GM23248 (cell line): ENCODE measurements around the gene LCP2.

Experiments
- EZH2 ChIP-seq: fragments of 200-600 bp; sonication (generic); IDR thresholded peaks from 2 replicates; pipeline ENCODE4 v1.6.1; 2018; ENCODE audit warnings: antibody characterized with exemption, mild to moderate bottlenecking; ENCODE audit not compliant: insufficient read depth, poor library complexity, severe bottlenecking
- EZH2phosphoT487 ChIP-seq: fragments of 200-600 bp; sonication (generic); IDR thresholded peaks from 2 replicates; pipeline ENCODE4 v1.6.1; 2018; ENCODE audit warnings: antibody characterized with exemption, moderate library complexity, mild to moderate bottlenecking, low read depth; ENCODE audit not compliant: insufficient read depth

DNA sequence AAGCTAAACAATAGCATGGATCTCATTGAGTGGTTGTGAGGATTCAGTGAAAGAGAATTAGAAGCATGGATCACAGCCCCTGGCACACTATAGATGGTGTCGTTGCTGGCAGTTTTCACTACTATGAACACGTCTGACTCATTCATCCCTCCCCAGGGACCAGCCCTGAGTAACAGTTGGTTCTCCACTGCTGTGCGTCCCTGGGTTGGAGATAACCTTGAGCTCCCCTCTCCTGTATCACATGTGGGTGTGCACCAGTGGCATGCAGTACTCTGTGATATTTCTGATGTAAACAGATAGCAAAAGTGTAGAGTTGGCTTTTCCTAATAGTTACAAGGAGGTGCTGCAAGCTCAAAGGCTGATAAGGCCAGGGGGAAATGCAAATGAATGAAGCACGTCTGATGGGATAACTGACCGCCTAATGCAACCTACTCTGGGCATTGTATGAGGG is 8.8 kb upstream of the LCP2 start:
- TF ChIP-seq EZH2 = no peak
- no peak for TF ChIP-seq EZH2phosphoT487
